HepG2 (cell line): Measurements from ENCODE around the gene CEP131. TPM values are rescaled to one million over a fixed set of nuclear protein-coding genes. Genes with fewer than 3 reads are reported as not detected.

ENCODE experiments used
- ATAC-seq: fragments of 200-7000 bp; cut with Tn5 transposase; 3 replicates; pipeline ENCODE4 v1.9.1; 2020; ENCODE audit warnings: mild to moderate bottlenecking, moderate library complexity
- BruUV-seq: library from RNA; stranded (reverse); fragments of 400-500 nt; replicated peaks from 2 replicates; lab custom pipeline; 2021; lab: Mats Ljungman, UMichigan
- CTCF ChIA-PET: fragments of 300-600 bp; formaldehyde crosslinking; extraction: SDS; loops from one replicate; lab custom pipeline; 2021; ENCODE audit warnings: low total read pairs, inconsistent platforms, low intra/inter-chr PET ratio; lab: Yijun Ruan, JAX
- POLR2A ChIA-PET: fragments of 350-600 bp; sonication (Branson Sonifier 250); formaldehyde crosslinking; loops from one replicate; lab custom pipeline; 2020; ENCODE audit warnings: antibody characterized with exemption, inconsistent platforms; lab: Yijun Ruan, JAX
- DNase-seq: peaks from one replicate; pipeline ENCODE4 v3.0.0-alpha.2; 2015; ENCODE audit warnings: low spot score
- FAIRE-seq: peaks from 3 replicates; lab custom pipeline; 2011; peaks lifted over from hg19 to GRCh38; lab: Jason Lieb, UNC
- H2AFZ ChIP-seq: one replicate; pipeline ENCODE4 v1.6.1; 2011; ENCODE audit warnings: low read length, inconsistent platforms
- H3K27ac ChIP-seq: fragments of 300-600 bp; 3 replicates; pipeline ENCODE4 v1.8.0; 2011; ENCODE audit warnings: mixed run types, mild to moderate bottlenecking, mixed read lengths, low read length, inconsistent platforms; ENCODE audit not compliant: insufficient read depth; ENCODE audit errors: extremely low read length
- H3K27me3 ChIP-seq, 2 experiments: fragments of 200-600 bp in 1 of 2; 2 replicates in 1 of 2; 3 replicates in 1 of 2; pipeline versions ENCODE4 v1.6.0 to v1.8.0; 2011; ENCODE audit warnings: low read length in 2 of 2, mild to moderate bottlenecking in 2 of 2, moderate library complexity in 2 of 2, inconsistent platforms in 1 of 2; ENCODE audit not compliant: insufficient read depth in 2 of 2, control insufficient read depth in 1 of 2
- H3K36me3 ChIP-seq, 2 experiments: fragments of 200-600 bp in 1 of 2; replicated peaks in 1 of 2; 2 replicates in 1 of 2; 3 replicates in 1 of 2; pipeline versions ENCODE4 v1.5.1 to v1.8.0; 2011; ENCODE audit warnings: low read length in 2 of 2, inconsistent platforms in 1 of 2; ENCODE audit not compliant: insufficient read depth in 2 of 2, control insufficient read depth in 1 of 2
- H3K4me1 ChIP-seq: 2 replicates; pipeline ENCODE4 v1.5.1; 2012; ENCODE audit warnings: low read length, inconsistent platforms; ENCODE audit not compliant: insufficient read depth
- H3K4me2 ChIP-seq: 2 replicates; pipeline ENCODE4 v1.6.0; 2011; ENCODE audit warnings: low read depth, low read length, inconsistent platforms
- H3K4me3 ChIP-seq, 3 experiments: fragments of 200-600 bp in 1 of 3; sonication (generic), shearing (Covaris generic) in 1 of 3; replicated peaks in 1 of 3; 2 replicates each; pipeline ENCODE4 v1.5.1; 2011 to 2016; ENCODE audit warnings: low read length in 3 of 3, inconsistent platforms in 2 of 3, low read depth in 2 of 3, mild to moderate bottlenecking in 2 of 3, control low read depth in 1 of 3, mixed read lengths in 1 of 3; ENCODE audit not compliant: insufficient read depth in 1 of 3
- H3K79me2 ChIP-seq: one replicate; pipeline ENCODE4 v1.6.1; 2011; ENCODE audit warnings: low read length, inconsistent platforms; ENCODE audit not compliant: insufficient read depth
- H3K9ac ChIP-seq: 2 replicates; pipeline ENCODE4 v1.6.0; 2011; ENCODE audit warnings: mild to moderate bottlenecking, low read depth, low read length, inconsistent platforms; ENCODE audit not compliant: insufficient read depth
- H3K9me3 ChIP-seq: 2 replicates; pipeline ENCODE4 v1.5.1; 2012; ENCODE audit warnings: mild to moderate bottlenecking, low read length
- H4K20me1 ChIP-seq: 2 replicates; pipeline ENCODE4 v1.6.0; 2011; ENCODE audit warnings: inconsistent platforms, mild to moderate bottlenecking, low read length, moderate library complexity; ENCODE audit not compliant: insufficient read depth
- HNRNPUL1 ChIP-seq: fragments of 200-400 bp; formaldehyde crosslinking; IDR thresholded peaks from 2 replicates; pipeline ENCODE4 v1.6.1; 2017; ENCODE audit warnings: low read depth, mild to moderate bottlenecking, low read length, moderate library complexity
- PAXIP1 ChIP-seq: sonication (generic); formaldehyde crosslinking; conservative IDR thresholded peaks from 2 replicates; pipeline ENCODE4 v1.4.0; 2020; ENCODE audit warnings: mild to moderate bottlenecking, missing genetic modification reagents, moderate library complexity
- REPIN1 ChIP-seq: sonication (generic); formaldehyde crosslinking; IDR thresholded peaks from 2 replicates; pipeline ENCODE4 v1.8.0; 2022; ENCODE audit warnings: missing genetic modification reagents, low read depth, mild to moderate bottlenecking, borderline replicate concordance
- ZFP91 ChIP-seq: sonication (generic); formaldehyde crosslinking; IDR thresholded peaks from 2 replicates; pipeline ENCODE4 v1.9.0; 2022; ENCODE audit warnings: missing genetic modification reagents, mild to moderate bottlenecking, borderline replicate concordance
- WGBS: methylation state at CpG from one replicate; pipeline ENCODE4 v1.1.6; 2017; ENCODE audit warnings: low lambda C conversion rate; 5-methylcytosine and 5-hydroxymethylcytosine counted together
- in situ Hi-C: cut with HindIII; loops from 2 replicates; pipeline ENCODE4 v1.10.0; 2017; ENCODE audit warnings: low pct_unique_long_range_greater_than_20kb; ENCODE audit not compliant: extremely low pct_ligation_motif_present
- intact Hi-C: fragments of 100-400 bp; cut with micrococcal nuclease; formaldehyde crosslinking; loops from one replicate; pipeline ENCODE4 v1.10.0; 2022; ENCODE audit not compliant: unreplicated experiment
- polyA plus RNA-seq, 8 experiments: library from polyadenylated mRNA; depleted of rRNA in 3 of 8; stranded (reverse) in 7 of 8; unstranded in 1 of 8; fragments of >200 nt; fragmentation: Illumina TruSeq in 4 of 8; extraction: Trizol in 4 of 8; gene quantifications; 2 replicates each; pipeline versions ENCODE4 v1.2.1 to v1.2.3, GENCODE V29; 2011 to 2016; ENCODE audit warnings: low read depth in 4 of 8, missing spikeins in 1 of 8, mixed read lengths in 1 of 8; ENCODE audit not compliant: insufficient read depth in 1 of 8
- total RNA-seq, 5 experiments: library from RNA; depleted of rRNA; stranded (reverse); fragments of >200 nt; fragmentation: Illumina TruSeq; extraction: Trizol; gene quantifications; 2 replicates each; pipeline ENCODE4 v1.2.3, GENCODE V29; 2016; ENCODE audit warnings: low read depth in 1 of 5

CEP131 gene
- total and polyA plus RNA-seq, 2 of the 13 experiments (the other 11 are each of a cell fraction or from before 2014, with no cell fraction given), result 5.0 to 16.8 TPM

- H4K20me1 ChIP-seq, result no peaks in the 10 kb centered on the region
- no peak overlapping the region for H3K4me2 ChIP-seq
- H3K9ac ChIP-seq, result no peak overlapping the region
- peaks cover 16 to 21% of the 10 kb centered on the region in 2 experiments; a peak in 4 of 5 replicates for H3K36me3 ChIP-seq
- CTCF ChIA-PET, result no interaction called here
- FAIRE-seq (no peak), DNase-seq (no peak), ATAC-seq (no peak)
- H2AFZ ChIP-seq, result no peak overlapping the region
- no TSS peak for BruUV-seq
- no peaks in the 10 kb centered on the region for H3K27me3 ChIP-seq
- TF ChIP-seq REPIN1 (CRISPR knock-in tag) (no peak), PAXIP1 (CRISPR knock-in tag) (no peak), HNRNPUL1 (no peak), ZFP91 (CRISPR knock-in tag) (0 out of 2 replicates have a peak, but pooled peaks have one; percentile 8)
- intact Hi-C loops (no loop called here), in situ Hi-C loops (loop anchor here (5.0 kb wide), 1 partner anchor 52 kb away; no protein-coding TSS in a partner anchor)
- 94% methylated on average over 12 of the region's 21 CpGs for WGBS
- H3K79me2 ChIP-seq, result no peaks in the 10 kb centered on the region
- POLR2A ChIA-PET, result no interaction called here
- H3K9me3 ChIP-seq, result no peaks in the 10 kb centered on the region
- no peak overlapping the region for H3K27ac ChIP-seq
- H3K4me1 ChIP-seq, result no peaks in the 10 kb centered on the region
- H3K4me3 ChIP-seq, result no peak overlapping the region
These were observed 28.5 kb downstream of the CEP131 start for GRCh38 chr17:81194225-81194760.
